Stomach (tissue), 19 donors: ENCODE data around the gene PFKFB2. TPM values are rescaled to one million over a fixed set of nuclear protein-coding genes. Genes with fewer than 3 reads are reported as not detected.

Source experiments
- DNase-seq, 2 donors: peaks; one replicate each; pipeline versions ENCODE4 v3.0.0 to v3.0.0-alpha.2; 2013 to 2019
- H3K27ac ChIP-seq, 5 donors: fragments of 200-600 bp in 4 of 5; sonication (generic) in 4 of 5; one replicate each; pipeline ENCODE4 v1.5.1; 2013 to 2019; ENCODE audit warnings: mild to moderate bottlenecking in 1 of 5, moderate library complexity in 1 of 5
- H3K27me3 ChIP-seq, 3 donors: fragments of 200-600 bp; sonication (generic); one replicate each; pipeline ENCODE4 v1.5.1; 2017 to 2019; ENCODE audit warnings: mixed run types in 1 of 3
- H3K36me3 ChIP-seq, 4 donors: fragments of 200-600 bp; sonication (generic); 1 replicate in 3 of 4; 2 replicates in 1 of 4; pipeline ENCODE4 v1.5.1; 2016 to 2019
- H3K4me1 ChIP-seq, 4 donors: fragments of 200-600 bp; sonication (generic); one replicate each; pipeline ENCODE4 v1.5.1; 2016 to 2019
- H3K4me3 ChIP-seq, 4 donors: fragments of 200-600 bp; sonication (generic) in 3 of 4; one replicate each; pipeline ENCODE4 v1.5.1; 2016 to 2019; ENCODE audit warnings: mild to moderate bottlenecking in 1 of 4
- H3K9me3 ChIP-seq, 4 donors: fragments of 200-600 bp; sonication (generic); one replicate each; pipeline ENCODE4 v1.5.1; 2016 to 2019
- EP300 ChIP-seq: sonication (generic); formaldehyde crosslinking; IDR thresholded peaks from one replicate; pipeline ENCODE4 v1.6.1; 2017; ENCODE audit warnings: antibody characterized with exemption
- POLR2A ChIP-seq, 4 donors: fragments of 450-650 bp; IDR thresholded peaks; one replicate each; pipeline ENCODE4 v1.6.1; 2016; ENCODE audit warnings: antibody characterized with exemption in 4 of 4, control low read depth in 2 of 4, mild to moderate bottlenecking in 1 of 4, moderate library complexity in 1 of 4
- POLR2AphosphoS5 ChIP-seq, 3 donors: sonication (generic); formaldehyde crosslinking; IDR thresholded peaks; one replicate each; pipeline ENCODE4 v1.6.1; 2016; ENCODE audit warnings: antibody characterized with exemption in 3 of 3
- WGBS, 5 donors: extraction: QIAGEN DNeasy Blood & Tissue Kit in 3 of 5; methylation state at CpG; one replicate each; pipeline versions ENCODE4 v1.1.5 to v1.1.7; 2013 to 2018; 5-methylcytosine and 5-hydroxymethylcytosine counted together
- intact Hi-C: fragments of 100-400 bp; cut with DNase I; formaldehyde crosslinking; loops from one replicate; pipeline ENCODE4 v1.15.1; 2023; ENCODE audit warnings: low total_unique reads
- long read RNA-seq, 10 donors: transcript quantifications; one replicate each; lab custom pipeline, GENCODE V29; 2026
- polyA plus RNA-seq, 3 donors: library from polyadenylated mRNA; stranded (reverse); fragments of 200-250 nt; gene quantifications; one replicate each; pipeline ENCODE4 v1.2.3, GENCODE V29; 2013
- total RNA-seq, 5 donors: library from RNA; depleted of rRNA; stranded (reverse); fragments of >200 nt; gene quantifications; one replicate each; pipeline versions ENCODE4 v1.1.0 to v1.2.3, GENCODE V29; 2014 to 2016
- TF ChIP-seq, protein P1 (sequence below), 7 experiments: fragments of 450-650 bp in 4 of 7; fragments of 200-600 bp in 3 of 7; sonication (generic) in 3 of 7; IDR thresholded peaks; one replicate each; pipeline ENCODE4 v1.5.1; 2016 to 2019; ENCODE audit warnings: antibody characterized with exemption in 7 of 7, control low read depth in 2 of 7, mild to moderate bottlenecking in 1 of 7
- donor health status: healthy with polysubstance abuse.
- donor health status: Bipolar disorder and iron deficiency.
- donor health status: healthy.

PFKFB2 gene
- total RNA-seq, result 10 to 100 TPM in 4 of 5 donors, 1 to 10 TPM in 1; 2.3 to 97.3 (median 29.1) TPM
- 1 to 10 TPM; 5.1 to 9.3 (median 6.7) TPM for polyA plus RNA-seq
- long read RNA-seq, donor 1, result 0 reads
- long read RNA-seq, donor 2, partial matches to known transcripts, result 0 of 1 reads
- long read RNA-seq, donor 2, other reads (novel, unspliced or antisense), result 0 of 1 reads
- long read RNA-seq, donor 3, full-length matches to known transcripts, result 1 of 1 reads
- long read RNA-seq, donor 3, partial matches to known transcripts, result 0 of 1 reads
- long read RNA-seq, donor 3, other reads (novel, unspliced or antisense), result 0 of 1 reads
- long read RNA-seq, donor 4, result 0 reads
- long read RNA-seq, donor 5, partial matches to known transcripts, result 0 of 1 reads
- long read RNA-seq, donor 5, other reads (novel, unspliced or antisense), result 0 of 1 reads
- long read RNA-seq, donor 6, result 0 reads
- long read RNA-seq, donor 7, result 0 reads
- long read RNA-seq, donor 8, result 0 reads
- long read RNA-seq, donor 9, result 0 reads
- long read RNA-seq, donor 10, result 0 reads

DNA sequence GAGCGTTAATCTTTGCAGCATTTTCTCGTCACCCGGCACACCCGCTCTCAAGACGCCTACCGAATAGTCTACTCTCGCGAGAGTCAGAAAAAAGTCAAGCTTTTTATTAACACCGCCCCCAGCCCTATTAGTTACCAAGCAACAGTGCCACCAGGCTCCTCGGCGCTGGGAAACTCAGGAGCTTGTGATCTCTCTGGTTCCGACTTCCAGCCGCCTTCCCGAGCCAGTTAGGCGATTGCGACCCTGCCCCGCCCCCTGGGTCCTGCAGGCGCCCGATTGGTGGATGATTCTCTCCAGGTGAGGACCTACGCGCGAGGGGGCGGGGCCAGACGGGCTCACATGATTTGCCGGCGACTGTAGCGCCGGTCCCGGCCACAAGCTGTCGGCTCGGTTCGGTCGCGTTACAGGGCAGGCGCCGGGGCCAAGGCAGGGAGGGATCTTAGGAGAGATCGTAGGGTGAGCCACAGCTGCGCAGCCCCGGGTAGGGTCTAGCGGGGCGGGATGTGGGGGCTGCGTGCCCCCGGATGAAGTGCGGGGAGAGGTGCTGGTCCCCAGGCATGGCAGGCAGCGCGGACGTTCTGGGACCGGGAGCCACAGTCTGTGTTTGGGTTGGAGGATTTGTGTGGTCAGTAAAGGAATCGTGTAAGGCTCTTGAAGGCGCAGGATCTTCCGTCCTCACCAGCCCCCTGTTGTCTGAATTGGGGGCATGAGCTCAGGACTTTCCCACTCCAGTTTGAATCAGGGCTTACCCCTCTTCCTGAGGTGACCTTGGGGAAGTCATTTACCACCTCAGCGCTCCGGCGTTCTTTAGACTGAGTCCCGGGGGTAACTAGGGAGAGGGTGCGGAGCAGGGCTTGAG, at the start of gene PFKFB2:
Gene PFKFB2, plus strand, starts transcription at position 365 of the 859 bp plus-strand sequence. CDS start 1,443 bp downstream, outside the sequence.
- H3K4me1 ChIP-seq, result peaks cover 29 to 66% (median 42%) of the 10 kb centered on the region in 4 donors
- intact Hi-C loops, result no loop called here
- 2 to 3% (median 2%) methylated on average over 54 to 56 of the region's 56 CpGs for WGBS, 5 donors

DNA sequence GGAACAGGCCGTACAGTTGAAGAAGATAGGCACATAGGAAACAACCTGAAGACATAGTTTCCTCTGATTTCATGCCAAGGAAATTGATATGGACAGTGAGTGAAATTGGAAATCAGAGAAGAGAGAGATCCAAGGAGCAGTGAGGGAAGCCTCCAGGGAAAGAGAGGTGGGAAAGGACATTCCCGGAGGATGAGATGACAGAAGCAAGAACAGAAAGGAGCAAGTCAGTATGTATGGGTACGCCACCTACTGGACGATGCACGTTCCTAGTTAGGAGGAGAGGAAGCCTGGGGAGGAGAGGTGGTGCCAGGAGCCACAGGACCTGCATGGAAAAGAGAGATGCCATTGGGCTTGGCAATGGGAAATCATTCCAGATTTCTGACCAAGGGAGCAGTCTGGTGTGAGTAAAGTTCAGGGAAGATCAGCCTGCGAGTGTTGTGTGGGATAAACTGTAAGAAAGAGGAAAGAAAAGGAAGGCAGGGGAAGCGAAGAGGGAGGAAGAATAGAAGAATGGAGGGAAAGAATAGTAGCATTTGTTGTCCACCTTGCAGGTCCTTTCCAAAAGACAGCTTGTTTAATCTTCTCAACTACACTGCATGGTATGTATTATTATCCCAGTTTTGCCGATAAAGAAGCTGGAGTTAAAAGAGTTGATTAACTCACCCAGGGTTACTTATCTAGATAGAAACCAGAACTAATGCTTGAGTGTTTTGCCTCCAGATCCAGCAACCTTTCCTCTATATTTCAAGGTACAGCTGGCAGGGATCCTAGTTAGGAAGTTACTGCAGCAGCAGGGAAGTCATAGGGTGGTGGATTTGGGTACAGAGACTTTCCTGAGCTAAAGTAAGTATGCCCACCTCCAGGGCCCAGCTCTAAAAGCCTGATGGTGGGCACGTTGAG, 47.9 kb upstream of the PFKFB2 start:
- H3K36me3 ChIP-seq, result no peaks in the 10 kb centered on the region
- H3K27me3 ChIP-seq, result no peaks in the 10 kb centered on the region
- no peaks in the 10 kb centered on the region for H3K9me3 ChIP-seq
- H3K27ac ChIP-seq, result peak overlapping the region; percentile 82 to 94 (median 89)
- H3K4me3 ChIP-seq, result peak overlapping the region in 1 of 4 donors; percentile 10
- H3K4me1 ChIP-seq, result peaks cover 52 to 76% (median 64%) of the 10 kb centered on the region in 4 donors
- DNase-seq, result peak; percentile 76 to 90
- intact Hi-C loops, result no loop called here
- TF ChIP-seq EP300 (no peak), POLR2AphosphoS5 (IDR thresholded peaks at IDR 0.05) (peak in 2 of 3 donors; percentile 55 to 73), POLR2A (IDR thresholded peaks at IDR 0.05) (no peak)
- TF ChIP-seq, protein P1, sequence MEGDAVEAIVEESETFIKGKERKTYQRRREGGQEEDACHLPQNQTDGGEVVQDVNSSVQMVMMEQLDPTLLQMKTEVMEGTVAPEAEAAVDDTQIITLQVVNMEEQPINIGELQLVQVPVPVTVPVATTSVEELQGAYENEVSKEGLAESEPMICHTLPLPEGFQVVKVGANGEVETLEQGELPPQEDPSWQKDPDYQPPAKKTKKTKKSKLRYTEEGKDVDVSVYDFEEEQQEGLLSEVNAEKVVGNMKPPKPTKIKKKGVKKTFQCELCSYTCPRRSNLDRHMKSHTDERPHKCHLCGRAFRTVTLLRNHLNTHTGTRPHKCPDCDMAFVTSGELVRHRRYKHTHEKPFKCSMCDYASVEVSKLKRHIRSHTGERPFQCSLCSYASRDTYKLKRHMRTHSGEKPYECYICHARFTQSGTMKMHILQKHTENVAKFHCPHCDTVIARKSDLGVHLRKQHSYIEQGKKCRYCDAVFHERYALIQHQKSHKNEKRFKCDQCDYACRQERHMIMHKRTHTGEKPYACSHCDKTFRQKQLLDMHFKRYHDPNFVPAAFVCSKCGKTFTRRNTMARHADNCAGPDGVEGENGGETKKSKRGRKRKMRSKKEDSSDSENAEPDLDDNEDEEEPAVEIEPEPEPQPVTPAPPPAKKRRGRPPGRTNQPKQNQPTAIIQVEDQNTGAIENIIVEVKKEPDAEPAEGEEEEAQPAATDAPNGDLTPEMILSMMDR (IDR thresholded peaks at IDR 0.05), result peak in 5 of 7 experiments; percentile 37 to 76 (median 66)
- 15 to 33% (median 25%) methylated on average over 9 of the region's 9 CpGs for WGBS, 5 donors

More for the DNA sequence above, at the start of gene PFKFB2:
- Histone ChIP-seq H3K9me3 (no peaks in the 10 kb centered on the region), H3K4me3 (peak within 1 kb of the TSS; percentile 58 to 69 (median 62)), H3K27me3 (no peaks in the 10 kb centered on the region), H3K36me3 (peaks cover 12 to 19% (median 16%) of the 10 kb centered on the region in 4 donors), H3K27ac (peak within 1 kb of the TSS; percentile 86 to 97 (median 96))
- TF ChIP-seq POLR2AphosphoS5 (IDR thresholded peaks at IDR 0.05), result peak; percentile 82 to 98 (median 97)
- peak in 2 of 4 donors; percentile 85 to 97 for TF ChIP-seq POLR2A (IDR thresholded peaks at IDR 0.05)
- no peak for TF ChIP-seq EP300
- TF ChIP-seq, protein P1 (IDR thresholded peaks at IDR 0.05), result peak in 5 of 7 experiments; percentile 18 to 48 (median 37)
- DNase-seq, result peak; percentile 99 to 100

DNA sequence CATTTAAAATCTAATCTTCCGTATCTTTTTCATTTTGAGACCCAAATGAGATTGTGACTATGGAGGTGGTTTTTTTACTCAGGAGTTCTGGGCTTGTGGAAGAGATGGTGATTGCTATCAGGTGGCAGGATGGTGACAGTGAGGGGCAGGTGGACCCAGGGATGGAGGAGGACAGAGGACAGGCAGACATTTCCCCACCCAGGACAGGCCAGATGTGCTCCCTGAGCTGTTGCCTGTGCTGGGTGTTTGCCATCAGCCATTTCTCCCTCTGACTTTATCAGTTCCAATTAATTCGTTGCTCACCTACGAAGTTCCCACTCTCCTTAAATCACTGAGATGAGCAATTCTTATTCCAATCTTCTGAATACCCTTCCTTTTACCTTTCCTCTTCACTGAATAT, 47.0 kb upstream of the PFKFB2 start:
- Histone ChIP-seq H3K27me3 (no peaks in the 10 kb centered on the region), H3K4me1 (peaks cover 50 to 85% (median 71%) of the 10 kb centered on the region in 4 donors), H3K36me3 (no peaks in the 10 kb centered on the region), H3K9me3 (no peaks in the 10 kb centered on the region), H3K4me3 (no peak overlapping the region), H3K27ac (peak overlapping the region; percentile 82 to 94 (median 89))
- TF ChIP-seq EP300 (no peak), POLR2AphosphoS5 (IDR thresholded peaks at IDR 0.05) (no peak), POLR2A (IDR thresholded peaks at IDR 0.05) (no peak)
- TF ChIP-seq, protein P1 (IDR thresholded peaks at IDR 0.05), result no peak
- 46 to 78% (median 58%) methylated on average over 3 of the region's 3 CpGs for WGBS, 5 donors
- no peak for DNase-seq
- intact Hi-C loops, result no loop called here
